Neural progenitor cell (in vitro differentiated cells): ENCODE data around the gene PCDH15.

Source experiments
- CTCF ChIP-seq: fragments of 200-600 bp; sonication (generic); IDR thresholded peaks from 2 replicates; pipeline ENCODE4 v1.5.1; 2017; ENCODE audit warnings: antibody characterized with exemption, mild to moderate bottlenecking
- EZH2 ChIP-seq: fragments of 200-600 bp; sonication (generic); IDR thresholded peaks from 2 replicates; pipeline ENCODE4 v1.6.1; 2017; ENCODE audit warnings: antibody characterized with exemption, mild to moderate bottlenecking, moderate library complexity

- TF ChIP-seq CTCF = no peak
- TF ChIP-seq EZH2 = no peak
Measured at GRCh38 chr10:54063514-54063913, 737.5 kb downstream of the PCDH15 start.
